GM12891 (cell line): Measurements from ENCODE around the gene MKRN1.

Source experiments
- DNase-seq: peaks from one replicate; pipeline ENCODE4 v3.0.0; 2011; ENCODE audit warnings: low spot score; ENCODE audit not compliant: insufficient read length
- FAIRE-seq: peaks from 2 replicates; lab custom pipeline; 2011; peaks lifted over from hg19 to GRCh38; lab: Jason Lieb, UNC
- PAX5 ChIP-seq: IDR thresholded peaks from 2 replicates; pipeline ENCODE4 v1.6.1; 2011; ENCODE audit warnings: low read length, moderate library complexity, mild to moderate bottlenecking; ENCODE audit not compliant: insufficient read depth, severe bottlenecking
- POLR2A ChIP-seq: IDR thresholded peaks from 2 replicates; pipeline ENCODE4 v1.6.1; 2011; ENCODE audit warnings: low read depth, low read length, control low read depth
- POLR2AphosphoS5 ChIP-seq: IDR thresholded peaks from 2 replicates; pipeline ENCODE4 v1.6.1; 2011; ENCODE audit warnings: low read depth, low read length, control low read depth
- POU2F2 ChIP-seq: IDR thresholded peaks from 2 replicates; pipeline ENCODE4 v1.6.1; 2011; ENCODE audit warnings: low read depth, mild to moderate bottlenecking, control low read depth, low read length, moderate library complexity
- SPI1 ChIP-seq: IDR thresholded peaks from 2 replicates; pipeline ENCODE4 v1.6.1; 2011; ENCODE audit warnings: low read depth, low read length, control low read depth
- TAF1 ChIP-seq: IDR thresholded peaks from 2 replicates; pipeline ENCODE4 v1.6.1; 2011; ENCODE audit warnings: low read depth, low read length, control low read depth

MKRN1 gene

DNA sequence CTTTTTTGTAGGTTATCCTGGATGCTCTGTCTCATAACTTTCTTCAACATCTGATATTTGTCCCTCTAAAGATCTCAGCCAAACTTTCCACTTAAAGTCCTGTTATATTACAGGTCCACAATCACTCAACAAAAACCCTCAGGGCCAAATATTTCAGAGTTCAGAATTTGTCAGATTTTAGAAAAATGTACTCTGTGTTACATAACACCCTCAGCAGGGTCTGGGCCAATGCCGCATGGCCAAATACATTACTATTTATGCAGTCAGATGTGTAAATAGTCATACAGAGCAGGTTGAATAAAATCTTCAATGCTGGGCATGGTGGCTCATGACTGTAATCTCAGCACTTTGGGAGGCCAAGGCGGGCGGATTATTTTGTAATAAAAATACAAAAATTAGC is 63.9 kb downstream of the MKRN1 start:
- DNase-seq (no peak), FAIRE-seq (no peak)
- no peak for TF ChIP-seq POLR2AphosphoS5
- TF ChIP-seq TAF1: no peak
- no peak for TF ChIP-seq SPI1
- no peak for TF ChIP-seq POLR2A
- TF ChIP-seq PAX5: no peak
- TF ChIP-seq POU2F2: no peak

DNA sequence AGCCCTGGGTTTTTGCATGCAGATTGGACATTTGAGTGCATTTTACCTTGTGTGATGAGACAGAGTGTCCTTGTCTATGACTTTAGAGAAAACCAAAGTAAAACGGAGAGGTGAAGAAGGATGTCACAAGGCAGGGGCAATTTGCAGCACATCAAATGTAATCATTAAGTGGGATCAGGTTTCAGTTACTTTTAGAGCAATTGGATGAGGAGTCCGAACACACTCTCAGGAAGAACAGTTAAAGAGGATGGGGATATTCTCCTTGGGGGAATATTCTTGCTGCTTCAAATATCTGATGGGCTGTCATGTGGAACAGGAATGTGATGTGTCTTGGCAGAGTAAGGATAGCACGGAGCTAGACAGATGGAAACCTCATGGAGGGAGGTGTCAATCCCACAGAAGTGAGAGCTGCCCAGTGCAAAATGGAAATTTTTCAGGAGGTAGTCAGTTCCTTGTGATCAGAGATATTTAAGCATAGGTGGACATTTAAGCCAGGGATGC is 74.7 kb downstream of the MKRN1 start:
- DNase-seq (no peak), FAIRE-seq (no peak)
- no peak for TF ChIP-seq PAX5
- TF ChIP-seq POLR2AphosphoS5: no peak
- TF ChIP-seq POU2F2: no peak
- TF ChIP-seq SPI1: no peak
- TF ChIP-seq POLR2A: no peak

DNA sequence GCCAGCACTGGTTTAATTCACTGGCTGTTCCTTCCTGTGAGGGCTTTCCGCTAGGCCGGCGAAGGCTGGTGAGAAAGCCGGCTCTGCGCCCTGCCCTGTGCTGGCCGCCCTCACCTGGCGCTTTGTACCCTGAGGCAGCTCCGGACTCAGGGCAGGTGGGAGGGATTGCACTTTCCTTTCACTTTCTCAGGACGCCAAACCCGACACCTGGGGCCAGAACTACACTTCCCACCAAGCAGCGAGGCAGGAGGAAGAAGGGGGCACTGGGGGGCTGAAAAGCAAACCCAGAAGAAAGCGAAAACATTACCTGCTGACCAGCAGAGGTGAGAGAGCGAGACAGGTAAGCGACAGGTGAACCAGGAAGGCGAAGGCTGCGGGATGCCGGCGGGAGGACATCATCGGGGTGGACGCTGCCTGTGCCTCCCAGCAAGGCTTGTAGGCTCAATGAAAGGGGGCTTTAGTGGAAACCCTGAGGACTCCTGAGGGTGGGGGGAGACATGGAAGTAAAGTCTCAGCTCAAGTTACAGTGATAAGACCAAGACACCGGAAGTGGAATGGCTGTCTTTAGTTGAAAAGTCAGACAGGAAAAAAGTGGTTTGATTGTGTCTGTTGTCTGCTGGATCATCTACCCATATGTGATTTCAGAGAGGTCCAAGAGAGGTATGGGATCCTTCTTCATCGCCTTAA is 75.3 kb downstream of the MKRN1 start, which contains the start of gene RAB19:
Gene RAB19, plus strand, starts transcription at position 181 of the 687 bp plus-strand sequence. CDS start 3,589 bp downstream, outside the sequence.
- FAIRE-seq: no peak
- no peak for DNase-seq
- TF ChIP-seq POLR2A: no peak
- no peak for TF ChIP-seq TAF1
- TF ChIP-seq POU2F2: no peak
- no peak for TF ChIP-seq SPI1
- TF ChIP-seq POLR2AphosphoS5: no peak
- TF ChIP-seq PAX5: no peak
